SK-N-MC (cell line): ENCODE data around the gene HLA-A.
A peak's percentile ranks its signal among the peaks of the same experiment; 100 is the strongest.

Experiments
- DNase-seq: peaks from one replicate; pipeline ENCODE4 v3.0.0-alpha.2; 2011; ENCODE audit warnings: low read depth, low spot score
- H3K27ac ChIP-seq: fragments of 200-600 bp; sonication (generic); 2 replicates; pipeline ENCODE4 v1.5.1; 2016; ENCODE audit warnings: mixed run types
- H3K36me3 ChIP-seq: fragments of 200-600 bp; sonication (generic); 2 replicates; pipeline ENCODE4 v1.6.1; 2017; ENCODE audit warnings: antibody characterized with exemption, low read length, mixed read lengths; ENCODE audit not compliant: insufficient read depth
- H3K4me3 ChIP-seq: fragments of 200-600 bp; sonication (generic); 2 replicates; pipeline ENCODE4 v1.5.1; 2016
- H3K9ac ChIP-seq: fragments of 200-600 bp; sonication (generic); 2 replicates; pipeline ENCODE4 v1.8.0; 2017; ENCODE audit warnings: mixed run types, mixed read lengths; ENCODE audit not compliant: insufficient read length
- H3K9me3 ChIP-seq: fragments of 200-600 bp; sonication (generic); 2 replicates; pipeline ENCODE4 v1.6.1; 2017; ENCODE audit warnings: low read depth, mild to moderate bottlenecking, antibody characterized with exemption, low read length, moderate library complexity, mixed read lengths
- EZH2 ChIP-seq: fragments of 200-600 bp; sonication (generic); IDR thresholded peaks from one replicate; pipeline ENCODE4 v1.6.1; 2017; ENCODE audit warnings: antibody characterized with exemption
- FOXP2 ChIP-seq: optimal IDR thresholded peaks from 2 replicates; pipeline ENCODE3; 2011; ENCODE audit warnings: mild to moderate bottlenecking, moderate library complexity; ENCODE audit not compliant: insufficient read depth; ENCODE audit errors: extremely low read length, control extremely low read depth
- POLR2AphosphoS5 ChIP-seq: IDR thresholded peaks from 2 replicates; pipeline ENCODE4 v1.6.1; 2012; ENCODE audit warnings: mild to moderate bottlenecking, low read depth, low read length, borderline replicate concordance

Gene HLA-A

GRCh38 chr6:29942275-29943052 is at the start of gene HLA-A:
TSS of gene HLA-A (plus strand) at chr6:29942532. CDS start at chr6:29942554, 22 bp downstream.
- H3K36me3 ChIP-seq, result no peaks in the 10 kb centered on the region; the same call in 1 of the 2 replicates
- peak within 1 kb of the TSS; percentile 73 for H3K9ac ChIP-seq
- H3K9me3 ChIP-seq, result no peaks in the 10 kb centered on the region
- peak; percentile 72 for DNase-seq
- no peak for TF ChIP-seq EZH2
- TF ChIP-seq FOXP2, result no peak
- peak; percentile 91 for TF ChIP-seq POLR2AphosphoS5
- peak within 1 kb of the TSS; percentile 83 for H3K4me3 ChIP-seq
- H3K27ac ChIP-seq, result no peak within 1 kb of the TSS

DNA sequence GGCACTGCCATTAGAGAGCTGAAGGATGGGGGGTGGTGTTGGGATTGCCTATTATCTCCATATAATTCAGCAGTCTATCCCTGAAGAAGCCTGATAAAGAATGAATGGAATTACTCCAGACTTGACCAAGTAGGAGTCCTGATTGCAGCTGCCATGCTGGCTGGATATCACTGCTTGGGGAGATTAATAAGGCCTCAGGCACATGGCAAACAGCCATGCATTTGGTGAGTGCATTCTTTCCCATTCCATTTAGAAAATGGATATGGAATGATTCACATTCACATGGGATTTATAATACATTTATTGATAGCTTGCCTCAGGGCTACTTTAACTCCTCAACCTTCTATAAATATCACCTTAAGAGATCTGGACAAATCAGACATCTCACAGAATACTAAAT is 49.6 kb upstream of the HLA-A start:
- Histone ChIP-seq H3K4me3 (no peak overlapping the region), H3K36me3 (no peaks in the 10 kb centered on the region), H3K27ac (no peak overlapping the region), H3K9me3 (no peaks in the 10 kb centered on the region), H3K9ac (no peak overlapping the region)
- no peak for DNase-seq
- no peak for TF ChIP-seq FOXP2

GRCh38 chr6:29899281-29899680 is 43.1 kb upstream of the HLA-A start:
- no peaks in the 10 kb centered on the region for H3K36me3 ChIP-seq
- no peaks in the 10 kb centered on the region for H3K9me3 ChIP-seq
- no peak overlapping the region for H3K27ac ChIP-seq
- DNase-seq, result no peak
- no peak overlapping the region for H3K9ac ChIP-seq
- no peak overlapping the region for H3K4me3 ChIP-seq
- TF ChIP-seq POLR2AphosphoS5 (no peak), FOXP2 (no peak), EZH2 (no peak)

DNA sequence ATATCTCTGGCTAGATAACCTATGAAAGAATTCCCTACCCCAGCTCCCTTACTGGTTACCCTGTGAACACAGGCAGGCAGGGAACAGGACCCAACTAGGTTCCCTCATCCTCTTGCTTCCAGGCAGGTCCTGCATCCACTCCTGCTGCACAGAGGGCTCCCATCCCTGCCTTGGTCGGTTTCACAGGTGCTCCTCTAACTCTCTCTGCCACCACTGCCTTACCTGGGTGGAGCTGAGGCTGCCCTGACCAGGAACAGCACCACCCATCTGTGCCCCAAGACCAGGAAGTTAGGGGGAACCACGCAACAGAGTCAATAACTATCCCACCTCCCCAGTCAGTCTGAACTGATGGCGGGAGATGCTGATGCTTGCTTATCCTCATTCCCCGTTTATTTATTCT is 37.0 kb upstream of the HLA-A start:
- H3K36me3 ChIP-seq, result no peaks in the 10 kb centered on the region
- TF ChIP-seq POLR2AphosphoS5, result no peak
- H3K9me3 ChIP-seq, result no peaks in the 10 kb centered on the region
- H3K27ac ChIP-seq, result no peak overlapping the region
- no peak for DNase-seq
- H3K4me3 ChIP-seq, result no peak overlapping the region
- H3K9ac ChIP-seq, result no peak overlapping the region

DNA sequence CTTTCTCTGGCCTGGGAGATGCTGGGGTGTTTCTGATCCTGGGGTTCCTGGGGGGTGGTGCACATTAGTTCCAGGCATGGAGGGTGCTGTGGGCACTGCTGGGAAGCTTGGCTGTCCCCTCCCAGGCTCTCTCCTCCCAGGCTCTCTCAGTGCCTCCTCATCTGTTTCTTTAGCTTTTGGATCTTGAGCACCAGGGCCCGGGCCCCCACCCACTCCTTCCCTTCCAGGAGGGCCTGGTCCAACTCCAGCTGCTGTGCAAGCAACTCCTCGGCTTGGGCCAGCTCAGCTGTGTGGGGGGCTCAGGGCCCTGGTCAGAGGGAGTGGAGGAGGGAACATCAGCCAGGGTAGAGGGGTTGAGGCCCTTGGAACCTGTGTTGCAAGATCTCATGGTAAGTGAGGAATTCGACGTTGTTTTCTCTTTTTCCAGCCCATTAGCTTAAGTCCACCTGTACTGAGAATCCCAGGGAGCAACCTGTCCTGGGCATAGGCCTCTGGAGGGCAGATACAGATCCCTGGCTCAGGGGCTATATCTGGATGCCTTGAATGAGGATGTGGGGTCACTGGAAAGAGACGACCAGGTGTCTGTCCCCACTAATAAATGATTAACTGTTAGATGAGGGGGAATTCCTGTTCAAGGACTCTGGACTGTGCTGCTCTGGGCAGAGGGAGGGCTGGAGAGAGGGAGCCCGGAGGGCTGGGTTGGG is 34.5 kb upstream of the HLA-A start:
- DNase-seq, result no peak
- H3K36me3 ChIP-seq, result no peaks in the 10 kb centered on the region
- TF ChIP-seq EZH2 (no peak), FOXP2 (no peak), POLR2AphosphoS5 (no peak)
- H3K9ac ChIP-seq, result no peak overlapping the region
- H3K9me3 ChIP-seq, result no peaks in the 10 kb centered on the region
- no peak overlapping the region for H3K27ac ChIP-seq
- no peak overlapping the region for H3K4me3 ChIP-seq

DNA sequence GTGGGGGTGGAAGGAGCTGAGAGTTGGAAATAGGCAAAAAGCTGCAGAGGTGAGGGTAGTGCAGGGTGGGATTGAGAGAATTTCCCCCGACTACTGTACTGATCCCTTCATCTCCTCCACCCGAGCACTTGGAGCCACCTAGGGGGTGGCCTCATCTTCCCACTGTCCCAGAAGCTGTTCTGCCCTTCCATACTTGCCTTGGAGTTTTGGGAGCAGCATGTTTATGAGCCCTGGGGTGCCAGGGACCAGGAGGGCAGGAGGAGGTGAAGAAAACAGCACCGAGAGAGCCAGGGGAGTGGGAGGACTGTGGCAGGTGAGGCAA is 34.0 kb upstream of the HLA-A start:
- TF ChIP-seq EZH2 (no peak), POLR2AphosphoS5 (no peak), FOXP2 (no peak)
- no peak overlapping the region for H3K27ac ChIP-seq
- no peak overlapping the region for H3K9ac ChIP-seq

DNA sequence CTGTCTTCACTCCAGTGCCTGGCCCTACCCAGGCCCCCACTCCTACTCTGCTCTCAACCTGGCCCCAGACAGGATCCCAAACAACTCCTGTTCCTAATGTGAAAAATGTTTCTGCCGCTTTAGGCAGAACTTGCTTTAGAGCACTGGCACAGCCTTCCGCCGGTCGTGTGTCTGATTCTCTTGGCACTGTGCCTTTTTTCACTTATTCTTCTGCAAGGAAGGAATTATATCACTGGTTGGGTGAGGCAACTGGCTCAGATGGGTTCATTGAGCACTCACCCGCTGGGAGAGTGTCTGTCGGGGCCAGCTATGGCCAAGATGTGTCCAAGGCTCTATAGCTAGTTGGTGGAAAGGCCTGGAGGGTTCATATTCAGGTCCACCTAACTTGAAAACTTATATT is 33.6 kb upstream of the HLA-A start:
- DNase-seq, result no peak
- TF ChIP-seq POLR2AphosphoS5 (no peak), FOXP2 (no peak), EZH2 (no peak)
- H3K27ac ChIP-seq, result no peak overlapping the region

More for the DNA sequence above, 34.0 kb upstream of the HLA-A start:
- Histone ChIP-seq H3K9me3 (no peaks in the 10 kb centered on the region), H3K36me3 (no peaks in the 10 kb centered on the region), H3K4me3 (no peak overlapping the region)
- DNase-seq, result no peak

GRCh38 chr6:29909985-29910384 is 32.3 kb upstream of the HLA-A start:
- TF ChIP-seq FOXP2 (no peak), EZH2 (no peak), POLR2AphosphoS5 (no peak)
- Histone ChIP-seq H3K9ac (no peak overlapping the region), H3K9me3 (no peaks in the 10 kb centered on the region), H3K4me3 (no peak overlapping the region), H3K27ac (no peak overlapping the region), H3K36me3 (no peaks in the 10 kb centered on the region)
- no peak for DNase-seq

More for the DNA sequence above, 33.6 kb upstream of the HLA-A start:
- no peak overlapping the region for H3K9ac ChIP-seq
- H3K9me3 ChIP-seq, result no peaks in the 10 kb centered on the region
- H3K4me3 ChIP-seq, result no peak overlapping the region
- H3K36me3 ChIP-seq, result no peaks in the 10 kb centered on the region
